ENCODE data around the gene PLEKHM3. TPM values are rescaled to one million over a fixed set of nuclear protein-coding genes. Genes with fewer than 3 reads are reported as not detected.

Gene PLEKHM3
- total and polyA plus RNA-seq, 2 of the 13 experiments (the other 11 are each of a cell fraction or from before 2014, with no cell fraction given): 4.5 to 4.7 TPM

GRCh38 chr2:207926133-207926988 lies 99.0 kb downstream of the PLEKHM3 start (continued):
- peak; percentile 50; the same call in 1 of the 2 replicates for TF ChIP-seq FOSL1 (CRISPR knock-in tag; IDR thresholded peaks at IDR 0.05; ENCODE audit: borderline replicate concordance)
- TF ChIP-seq ELF4 (CRISPR knock-in tag; IDR thresholded peaks at IDR 0.05; ENCODE audit: borderline replicate concordance): no peak
- TF ChIP-seq NR0B2 (CRISPR knock-in tag; IDR thresholded peaks at IDR 0.05): 0 out of 2 replicates have a peak, but pooled peaks have one; percentile 41
- peak; percentile 90 for TF ChIP-seq ERF (CRISPR knock-in tag; IDR thresholded peaks at IDR 0.05)
- no peak for TF ChIP-seq U2AF2 (IDR thresholded peaks at IDR 0.05; ENCODE audit: low read depth, low read length)
- TF ChIP-seq MYNN (CRISPR knock-in tag; IDR thresholded peaks at IDR 0.05; ENCODE audit: low read depth): no peak
- TF ChIP-seq ZBTB20 (CRISPR knock-in tag; IDR thresholded peaks at IDR 0.05; ENCODE audit: borderline replicate concordance, low read depth): peak; percentile 86
- TF ChIP-seq POGZ (CRISPR knock-in tag; IDR thresholded peaks at IDR 0.05): peak; percentile 92
- TF ChIP-seq CHD2 (IDR thresholded peaks at IDR 0.05; ENCODE audit: low read depth, low read length): no peak
- no peak for TF ChIP-seq MAF1 (CRISPR knock-in tag; IDR thresholded peaks at IDR 0.05; ENCODE audit: borderline replicate concordance)
- TF ChIP-seq PRMT3 (CRISPR knock-in tag; IDR thresholded peaks at IDR 0.05; ENCODE audit: borderline replicate concordance, low read depth): no peak; the same call in 1 of the 2 replicates
- TF ChIP-seq, protein P1, sequence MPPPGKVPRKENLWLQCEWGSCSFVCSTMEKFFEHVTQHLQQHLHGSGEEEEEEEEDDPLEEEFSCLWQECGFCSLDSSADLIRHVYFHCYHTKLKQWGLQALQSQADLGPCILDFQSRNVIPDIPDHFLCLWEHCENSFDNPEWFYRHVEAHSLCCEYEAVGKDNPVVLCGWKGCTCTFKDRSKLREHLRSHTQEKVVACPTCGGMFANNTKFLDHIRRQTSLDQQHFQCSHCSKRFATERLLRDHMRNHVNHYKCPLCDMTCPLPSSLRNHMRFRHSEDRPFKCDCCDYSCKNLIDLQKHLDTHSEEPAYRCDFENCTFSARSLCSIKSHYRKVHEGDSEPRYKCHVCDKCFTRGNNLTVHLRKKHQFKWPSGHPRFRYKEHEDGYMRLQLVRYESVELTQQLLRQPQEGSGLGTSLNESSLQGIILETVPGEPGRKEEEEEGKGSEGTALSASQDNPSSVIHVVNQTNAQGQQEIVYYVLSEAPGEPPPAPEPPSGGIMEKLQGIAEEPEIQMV (CRISPR knock-in tag; IDR thresholded peaks at IDR 0.05; ENCODE audit: low read depth): peak; percentile 51; the same call in 1 of the 2 replicates
- TF ChIP-seq ZNF10 (CRISPR knock-in tag; IDR thresholded peaks at IDR 0.05; ENCODE audit: borderline replicate concordance, low read depth): no peak
- TF ChIP-seq ZNF230 (CRISPR knock-in tag; IDR thresholded peaks at IDR 0.05): 0 out of 2 replicates have a peak, but pooled peaks have one; percentile 31
- TF ChIP-seq SMARCC2 (IDR thresholded peaks at IDR 0.05): no peak
- TF ChIP-seq ZNF543 (CRISPR knock-in tag; IDR thresholded peaks at IDR 0.05): no peak
- peak; percentile 89 for TF ChIP-seq SMAD3 (CRISPR knock-in tag; IDR thresholded peaks at IDR 0.05)
- TF ChIP-seq ZFY (CRISPR knock-in tag; IDR thresholded peaks at IDR 0.05): peak; percentile 43; the same call in 1 of the 2 replicates
- TF ChIP-seq ZNF724P (CRISPR knock-in tag; IDR thresholded peaks at IDR 0.05; ENCODE audit: borderline replicate concordance): no peak
- TF ChIP-seq, protein P2, sequence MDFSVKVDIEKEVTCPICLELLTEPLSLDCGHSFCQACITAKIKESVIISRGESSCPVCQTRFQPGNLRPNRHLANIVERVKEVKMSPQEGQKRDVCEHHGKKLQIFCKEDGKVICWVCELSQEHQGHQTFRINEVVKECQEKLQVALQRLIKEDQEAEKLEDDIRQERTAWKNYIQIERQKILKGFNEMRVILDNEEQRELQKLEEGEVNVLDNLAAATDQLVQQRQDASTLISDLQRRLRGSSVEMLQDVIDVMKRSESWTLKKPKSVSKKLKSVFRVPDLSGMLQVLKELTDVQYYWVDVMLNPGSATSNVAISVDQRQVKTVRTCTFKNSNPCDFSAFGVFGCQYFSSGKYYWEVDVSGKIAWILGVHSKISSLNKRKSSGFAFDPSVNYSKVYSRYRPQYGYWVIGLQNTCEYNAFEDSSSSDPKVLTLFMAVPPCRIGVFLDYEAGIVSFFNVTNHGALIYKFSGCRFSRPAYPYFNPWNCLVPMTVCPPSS (IDR thresholded peaks at IDR 0.05): no peak
- TF ChIP-seq POLR2G (IDR thresholded peaks at IDR 0.05; ENCODE audit: low read depth, low read length): no peak
- TF ChIP-seq, protein P3, sequence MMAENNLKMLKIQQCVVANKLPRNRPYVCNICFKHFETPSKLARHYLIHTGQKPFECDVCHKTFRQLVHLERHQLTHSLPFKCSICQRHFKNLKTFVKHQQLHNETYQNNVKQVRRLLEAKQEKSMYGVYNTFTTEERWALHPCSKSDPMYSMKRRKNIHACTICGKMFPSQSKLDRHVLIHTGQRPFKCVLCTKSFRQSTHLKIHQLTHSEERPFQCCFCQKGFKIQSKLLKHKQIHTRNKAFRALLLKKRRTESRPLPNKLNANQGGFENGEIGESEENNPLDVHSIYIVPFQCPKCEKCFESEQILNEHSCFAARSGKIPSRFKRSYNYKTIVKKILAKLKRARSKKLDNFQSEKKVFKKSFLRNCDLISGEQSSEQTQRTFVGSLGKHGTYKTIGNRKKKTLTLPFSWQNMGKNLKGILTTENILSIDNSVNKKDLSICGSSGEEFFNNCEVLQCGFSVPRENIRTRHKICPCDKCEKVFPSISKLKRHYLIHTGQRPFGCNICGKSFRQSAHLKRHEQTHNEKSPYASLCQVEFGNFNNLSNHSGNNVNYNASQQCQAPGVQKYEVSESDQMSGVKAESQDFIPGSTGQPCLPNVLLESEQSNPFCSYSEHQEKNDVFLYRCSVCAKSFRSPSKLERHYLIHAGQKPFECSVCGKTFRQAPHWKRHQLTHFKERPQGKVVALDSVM (CRISPR knock-in tag; IDR thresholded peaks at IDR 0.05): peak; percentile 25; the same call in 1 of the 2 replicates
- TF ChIP-seq, protein P4, sequence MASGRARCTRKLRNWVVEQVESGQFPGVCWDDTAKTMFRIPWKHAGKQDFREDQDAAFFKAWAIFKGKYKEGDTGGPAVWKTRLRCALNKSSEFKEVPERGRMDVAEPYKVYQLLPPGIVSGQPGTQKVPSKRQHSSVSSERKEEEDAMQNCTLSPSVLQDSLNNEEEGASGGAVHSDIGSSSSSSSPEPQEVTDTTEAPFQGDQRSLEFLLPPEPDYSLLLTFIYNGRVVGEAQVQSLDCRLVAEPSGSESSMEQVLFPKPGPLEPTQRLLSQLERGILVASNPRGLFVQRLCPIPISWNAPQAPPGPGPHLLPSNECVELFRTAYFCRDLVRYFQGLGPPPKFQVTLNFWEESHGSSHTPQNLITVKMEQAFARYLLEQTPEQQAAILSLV (CRISPR knock-in tag; IDR thresholded peaks at IDR 0.05; ENCODE audit: borderline replicate concordance): no peak

Data from HepG2 (cell line).